GM12872 (cell line): Measurements from ENCODE around the gene NECAB2.

Source experiments
- CTCF ChIP-seq: IDR thresholded peaks from 3 replicates; pipeline ENCODE4 v1.5.1; 2011; ENCODE audit warnings: low read depth, mild to moderate bottlenecking, low read length, moderate library complexity; ENCODE audit not compliant: insufficient read depth

The NECAB2 gene

GRCh38 chr16:83961591-83961990 lies 6.5 kb upstream of the NECAB2 start:
- TF ChIP-seq CTCF, result no peak

GRCh38 chr16:83963277-83964119 lies 4.5 kb upstream of the NECAB2 start:
- TF ChIP-seq CTCF, result no peak

GRCh38 chr16:83964684-83965443 lies 3.2 kb upstream of the NECAB2 start:
- no peak for TF ChIP-seq CTCF

DNA sequence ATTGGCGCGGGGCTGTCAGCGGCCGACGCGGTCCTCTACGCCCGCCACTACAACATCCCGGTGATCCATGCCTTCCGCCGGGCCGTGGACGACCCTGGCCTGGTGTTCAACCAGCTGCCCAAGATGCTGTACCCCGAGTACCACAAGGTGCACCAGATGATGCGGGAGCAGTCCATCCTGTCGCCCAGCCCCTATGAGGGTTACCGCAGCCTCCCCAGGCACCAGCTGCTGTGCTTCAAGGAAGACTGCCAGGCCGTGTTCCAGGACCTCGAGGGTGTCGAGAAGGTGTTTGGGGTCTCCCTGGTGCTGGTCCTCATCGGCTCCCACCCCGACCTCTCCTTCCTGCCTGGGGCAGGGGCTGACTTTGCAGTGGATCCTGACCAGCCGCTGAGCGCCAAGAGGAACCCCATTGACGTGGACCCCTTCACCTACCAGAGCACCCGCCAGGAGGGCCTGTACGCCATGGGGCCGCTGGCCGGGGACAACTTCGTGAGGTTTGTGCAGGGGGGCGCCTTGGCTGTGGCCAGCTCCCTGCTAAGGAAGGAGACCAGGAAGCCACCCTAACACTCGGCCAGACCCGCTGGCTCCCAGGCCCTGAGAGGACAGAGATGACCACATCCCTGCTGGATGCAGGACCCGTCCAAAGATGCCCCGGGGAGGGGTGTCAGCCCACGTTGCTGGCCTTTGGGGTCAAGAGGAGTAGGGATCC lies 2.4 kb upstream of the NECAB2 start:
- TF ChIP-seq CTCF, result no peak

DNA sequence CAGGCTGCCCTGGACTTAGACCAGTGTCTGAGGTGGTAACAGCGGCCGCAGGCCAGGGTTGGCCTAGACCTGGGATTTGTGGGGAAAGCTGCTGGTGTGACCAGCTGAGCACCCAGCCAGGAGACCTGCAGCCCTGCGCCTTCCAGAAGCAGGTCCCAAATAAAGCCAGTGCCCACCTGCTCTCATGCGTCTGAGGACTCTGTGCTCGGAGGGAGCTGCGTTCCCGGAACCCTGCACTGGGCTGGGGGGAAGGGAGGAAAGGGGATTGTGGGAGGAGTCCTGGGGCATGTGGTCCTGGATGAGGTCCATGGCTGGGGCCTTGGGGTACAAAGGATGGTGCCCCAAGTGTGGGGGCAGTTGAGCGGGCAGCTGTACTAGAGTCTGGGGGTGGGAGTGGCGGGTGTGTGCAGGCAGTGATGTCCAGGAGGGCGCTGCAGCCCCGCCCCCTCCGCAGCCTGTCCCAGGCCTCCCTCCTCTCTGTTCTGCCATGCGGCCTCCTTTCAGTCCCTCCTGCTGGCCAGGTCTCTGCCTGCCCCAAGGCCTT lies 1.8 kb upstream of the NECAB2 start:
- TF ChIP-seq CTCF, result no peak

- no peak for TF ChIP-seq CTCF
These were observed 953 bp upstream of the NECAB2 start for GRCh38 chr16:83967091-83967490.

DNA sequence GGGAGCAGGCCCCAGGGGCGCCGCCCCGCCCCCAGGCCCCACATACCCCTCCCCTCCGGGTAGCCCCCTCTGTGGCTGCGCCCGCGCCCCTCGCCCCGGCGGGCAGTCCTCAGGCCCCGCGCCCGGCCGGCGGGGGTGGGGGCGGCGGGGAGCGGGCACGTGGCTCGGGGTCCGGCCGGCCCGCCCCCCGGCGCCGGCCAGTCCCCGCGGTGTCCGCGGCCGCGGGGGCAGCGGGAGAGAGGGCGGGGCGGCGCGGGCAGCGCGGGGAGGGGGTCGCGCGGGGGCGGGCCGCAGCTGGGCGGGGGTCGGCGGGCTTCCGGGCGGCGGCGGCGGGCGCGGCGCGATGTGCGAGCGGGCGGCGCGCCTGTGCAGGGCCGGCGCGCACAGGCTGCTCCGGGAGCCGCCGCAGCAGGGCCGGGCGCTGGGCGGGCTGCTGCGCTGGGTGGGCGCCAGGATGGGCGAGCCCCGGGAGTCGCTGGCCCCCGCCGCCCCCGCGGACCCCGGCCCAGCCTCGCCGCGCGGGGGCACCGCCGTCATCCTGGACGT lies 335 bp downstream of the NECAB2 start:
- TF ChIP-seq CTCF, result no peak
